Right lobe of liver (tissue), 6 donors: ENCODE results near the gene ENC1. TPM values are rescaled to one million over a fixed set of nuclear protein-coding genes. Genes with fewer than 3 reads are reported as not detected.

Experiments
- ATAC-seq, 4 donors: fragments of 200-7000 bp; cut with Tn5 transposase; one replicate each; pipeline ENCODE4 v1.9.1; 2020; ENCODE audit warnings: mild to moderate bottlenecking in 4 of 4, moderate library complexity in 4 of 4
- DNase-seq, 3 donors: peaks; one replicate each; pipeline ENCODE4 v3.0.0-alpha.2; 2020
- H3K27ac ChIP-seq, 3 donors: fragments of 200-600 bp; one replicate each; pipeline ENCODE4 v1.8.0; 2022
- H3K27me3 ChIP-seq, 2 donors: fragments of 200-600 bp; one replicate each; pipeline ENCODE4 v1.8.0; 2022
- H3K36me3 ChIP-seq, 4 donors: fragments of 200-600 bp; sonication (generic) in 1 of 4; one replicate each; pipeline versions ENCODE4 v1.5.1 to v1.8.0; 2017 to 2022; ENCODE audit warnings: control low read depth in 1 of 4
- H3K4me1 ChIP-seq, 4 donors: fragments of 200-600 bp; sonication (generic) in 1 of 4; one replicate each; pipeline versions ENCODE4 v1.5.1 to v1.8.0; 2017 to 2022; ENCODE audit warnings: control low read depth in 1 of 4
- H3K4me3 ChIP-seq, 3 donors: fragments of 200-600 bp; one replicate each; pipeline ENCODE4 v1.8.0; 2022
- H3K9me3 ChIP-seq, 4 donors: fragments of 200-600 bp; sonication (generic) in 1 of 4; one replicate each; pipeline versions ENCODE4 v1.5.1 to v1.8.0; 2017 to 2022; ENCODE audit warnings: control low read depth in 1 of 4
- POLR2A ChIP-seq: fragments of 450-650 bp; IDR thresholded peaks from one replicate; pipeline ENCODE4 v1.6.1; 2017; ENCODE audit warnings: antibody characterized with exemption, mild to moderate bottlenecking
- WGBS: methylation state at CpG from one replicate; pipeline ENCODE4 v1.1.6; 2018; ENCODE audit warnings: low coverage, low lambda C conversion rate; ENCODE audit not compliant: insufficient coverage; ENCODE audit errors: missing lambda C conversion rate; 5-methylcytosine and 5-hydroxymethylcytosine counted together
- intact Hi-C, 2 donors: fragments of 100-400 bp; cut with DNase I; formaldehyde crosslinking; loops; one replicate each; pipeline versions ENCODE4 v1.11.2 to v1.14.1; 2022
- total RNA-seq, 6 experiments: library from RNA; depleted of rRNA in 2 of 6; stranded (reverse); fragments of >200 nt in 2 of 6; fragmentation: NEBNext Ultra II Directional in 3 of 6; extraction: Animal tissue kit (Norgen Biotek cat#: 25700) in 3 of 6; gene quantifications; one replicate each; pipeline versions ENCODE4 v1.1.0 to v1.2.4, GENCODE V29; 2016 to 2023
- TF ChIP-seq, protein P1 (sequence below), 4 donors: fragments of 200-600 bp in 3 of 4; fragments of 450-650 bp in 1 of 4; IDR thresholded peaks; one replicate each; pipeline versions ENCODE4 v1.5.1 to v1.8.0; 2016 to 2022; ENCODE audit warnings: antibody characterized with exemption in 4 of 4, mild to moderate bottlenecking in 2 of 4
- donor health status: DM: no; HTN: yes; CAD: no.
- donor health status: DM: no; HTN: no; CAD: no.
- donor health status: DM: no; HTN: no; CAD: no.
- donor health status: DM: no; HTN: yes; CAD: no.
- donor health status: DM: no; HTN: yes; CAD: no.

Gene ENC1
- total RNA-seq, 6 experiments from 2014 or later, result 4.5 to 6.8 (median 5.5) TPM

DNA sequence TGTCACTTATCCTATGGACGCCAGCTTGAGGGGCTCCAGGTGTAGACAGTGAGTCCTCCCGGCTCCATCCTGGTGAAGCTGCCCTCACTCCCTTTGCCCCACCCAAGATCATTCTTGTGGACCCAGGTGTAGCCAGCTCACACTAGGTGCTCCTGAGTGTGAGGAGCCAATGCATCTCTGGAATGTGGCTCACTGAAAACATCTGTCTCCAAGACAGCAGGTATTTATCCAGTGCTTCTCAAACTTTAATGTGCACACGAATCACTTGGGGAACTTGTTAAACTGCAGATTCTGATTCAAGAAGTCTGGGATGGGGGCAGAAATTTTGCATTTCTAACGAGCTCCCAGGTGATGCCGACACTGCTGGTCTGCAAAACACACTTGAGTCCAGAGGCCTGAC lies 13.5 kb upstream of the ENC1 start:
- TF ChIP-seq POLR2A, result no peak
- TF ChIP-seq, protein P1, sequence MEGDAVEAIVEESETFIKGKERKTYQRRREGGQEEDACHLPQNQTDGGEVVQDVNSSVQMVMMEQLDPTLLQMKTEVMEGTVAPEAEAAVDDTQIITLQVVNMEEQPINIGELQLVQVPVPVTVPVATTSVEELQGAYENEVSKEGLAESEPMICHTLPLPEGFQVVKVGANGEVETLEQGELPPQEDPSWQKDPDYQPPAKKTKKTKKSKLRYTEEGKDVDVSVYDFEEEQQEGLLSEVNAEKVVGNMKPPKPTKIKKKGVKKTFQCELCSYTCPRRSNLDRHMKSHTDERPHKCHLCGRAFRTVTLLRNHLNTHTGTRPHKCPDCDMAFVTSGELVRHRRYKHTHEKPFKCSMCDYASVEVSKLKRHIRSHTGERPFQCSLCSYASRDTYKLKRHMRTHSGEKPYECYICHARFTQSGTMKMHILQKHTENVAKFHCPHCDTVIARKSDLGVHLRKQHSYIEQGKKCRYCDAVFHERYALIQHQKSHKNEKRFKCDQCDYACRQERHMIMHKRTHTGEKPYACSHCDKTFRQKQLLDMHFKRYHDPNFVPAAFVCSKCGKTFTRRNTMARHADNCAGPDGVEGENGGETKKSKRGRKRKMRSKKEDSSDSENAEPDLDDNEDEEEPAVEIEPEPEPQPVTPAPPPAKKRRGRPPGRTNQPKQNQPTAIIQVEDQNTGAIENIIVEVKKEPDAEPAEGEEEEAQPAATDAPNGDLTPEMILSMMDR (IDR thresholded peaks at IDR 0.05), result no peak
- Histone ChIP-seq H3K27me3 (no peaks in the 10 kb centered on the region), H3K9me3 (no peaks in the 10 kb centered on the region), H3K4me3 (no peak overlapping the region), H3K36me3 (no peaks in the 10 kb centered on the region), H3K27ac (no peak overlapping the region), H3K4me1 (no peaks in the 10 kb centered on the region)
- no peak for DNase-seq
- ATAC-seq, result no peak
- intact Hi-C loops, result no loop called here
- 47% methylated on average over 3 of the region's 5 CpGs for WGBS

GRCh38 chr5:74652576-74652975 lies 12.0 kb upstream of the ENC1 start:
- no peaks in the 10 kb centered on the region for H3K36me3 ChIP-seq
- 96% methylated on average over 2 of the region's 3 CpGs for WGBS
- ATAC-seq (no peak), DNase-seq (no peak)
- intact Hi-C loops, result no loop called here
- H3K4me1 ChIP-seq, result no peaks in the 10 kb centered on the region
- no peak for TF ChIP-seq POLR2A
- TF ChIP-seq, protein P1 (IDR thresholded peaks at IDR 0.05), result no peak
- H3K9me3 ChIP-seq, result no peaks in the 10 kb centered on the region
- no peaks in the 10 kb centered on the region for H3K27me3 ChIP-seq
- no peak overlapping the region for H3K4me3 ChIP-seq
- H3K27ac ChIP-seq, result no peak overlapping the region

DNA sequence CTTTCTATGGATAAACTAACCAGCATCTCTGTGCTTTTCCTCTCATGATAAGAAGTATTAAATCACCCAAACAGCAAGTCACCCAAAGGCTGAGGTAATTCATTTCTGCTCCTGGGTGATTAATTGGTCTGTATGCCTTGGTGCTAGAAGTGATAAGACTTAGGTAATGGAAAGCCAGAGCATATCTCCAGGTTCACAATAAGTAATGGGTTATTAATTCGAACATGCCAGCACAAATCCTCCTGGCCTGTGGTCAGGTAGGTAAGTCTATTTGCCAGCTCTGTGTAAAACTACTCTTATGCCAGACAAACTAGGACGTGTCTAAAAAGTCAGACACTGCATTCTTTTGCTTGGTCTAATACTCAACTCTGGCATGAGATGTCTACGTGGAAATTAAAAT lies 11.2 kb upstream of the ENC1 start:
- intact Hi-C loops, result no loop called here
- no peaks in the 10 kb centered on the region for H3K27me3 ChIP-seq
- 54% methylated on average over 3 of the region's 3 CpGs for WGBS
- no peaks in the 10 kb centered on the region for H3K36me3 ChIP-seq
- no peak overlapping the region for H3K4me3 ChIP-seq
- DNase-seq (no peak), ATAC-seq (no peak)
- H3K27ac ChIP-seq, result no peak overlapping the region
- no peaks in the 10 kb centered on the region for H3K9me3 ChIP-seq
- TF ChIP-seq, protein P1 (IDR thresholded peaks at IDR 0.05), result no peak
- TF ChIP-seq POLR2A, result no peak
- H3K4me1 ChIP-seq, result no peaks in the 10 kb centered on the region

GRCh38 chr5:74649421-74649973 lies 9.0 kb upstream of the ENC1 start:
- Histone ChIP-seq H3K4me1 (no peaks in the 10 kb centered on the region), H3K27me3 (no peaks in the 10 kb centered on the region), H3K27ac (no peak overlapping the region), H3K36me3 (no peaks in the 10 kb centered on the region), H3K4me3 (no peak overlapping the region), H3K9me3 (no peaks in the 10 kb centered on the region)
- ATAC-seq (no peak), DNase-seq (no peak)
- intact Hi-C loops, result loop anchor here (5.0 to 10.0 kb wide), 3 partner anchors 235 to 747 kb away; no protein-coding TSS in a partner anchor
- TF ChIP-seq, protein P1 (IDR thresholded peaks at IDR 0.05), result no peak
- no peak for TF ChIP-seq POLR2A
- 0% methylated on average over 1 of the region's 1 CpG for WGBS
